GM20000 (cell line): ENCODE data around the gene MADCAM1.
"Not testable (repeated sequence)": the region's sequence is repeated elsewhere in the genome, so short reads cannot be mapped to it uniquely, and the experiment has no call there.

ENCODE experiments used
- DNase-seq: peaks from one replicate; pipeline ENCODE4 v3.0.0; 2012; ENCODE audit warnings: low spot score
- CTCF ChIP-seq: IDR thresholded peaks from 2 replicates; pipeline ENCODE4 v1.5.1; 2012; ENCODE audit warnings: mild to moderate bottlenecking, control low read depth; ENCODE audit errors: extremely low read depth, missing control alignments

MADCAM1 gene

GRCh38 chr19:480016-480855 is 16.1 kb upstream of the MADCAM1 start:
- DNase-seq = no peak
- TF ChIP-seq CTCF = peak; percentile 24

- not testable (repeated sequence) for DNase-seq
Observed at GRCh38 chr19:481100-481499, 15.2 kb upstream of the MADCAM1 start.

- no peak for DNase-seq
- no peak for TF ChIP-seq CTCF
Observed at GRCh38 chr19:482186-483041, 13.9 kb upstream of the MADCAM1 start.

GRCh38 chr19:483332-484072 is 12.8 kb upstream of the MADCAM1 start:
- DNase-seq = no peak
- TF ChIP-seq CTCF = no peak

- no peak for TF ChIP-seq CTCF
- no peak for DNase-seq
Observed at GRCh38 chr19:484494-484893, 11.8 kb upstream of the MADCAM1 start.

GRCh38 chr19:485077-485476 is 11.2 kb upstream of the MADCAM1 start:
- no peak for TF ChIP-seq CTCF
- DNase-seq = no peak

- no peak for TF ChIP-seq CTCF
- DNase-seq = no peak
Observed at GRCh38 chr19:485583-486236, 10.6 kb upstream of the MADCAM1 start.
